ENCODE measurements around the gene MTCH1.

Gene MTCH1

GRCh38 chr6:37017606-37018197 lies 31.7 kb upstream of the MTCH1 start:
- DNase-seq (ENCODE audit: low read depth): no peak

GRCh38 chr6:37016995-37017394 lies 31.0 kb upstream of the MTCH1 start:
- DNase-seq (ENCODE audit: low read depth): no peak

GRCh38 chr6:37015532-37015931 lies 29.5 kb upstream of the MTCH1 start:
- no peak for DNase-seq (ENCODE audit: low read depth)

GRCh38 chr6:37014667-37015066 lies 28.7 kb upstream of the MTCH1 start:
- DNase-seq (ENCODE audit: low read depth): no peak

GRCh38 chr6:37013516-37014491 lies 27.8 kb upstream of the MTCH1 start:
- no peak for DNase-seq (ENCODE audit: low read depth)

GRCh38 chr6:37011656-37012378 lies 25.8 kb upstream of the MTCH1 start:
- no peak for DNase-seq (ENCODE audit: low read depth)

- DNase-seq (ENCODE audit: low read depth): no peak
Observed at GRCh38 chr6:37010402-37010892, 24.5 kb upstream of the MTCH1 start.

GRCh38 chr6:37008484-37009465 lies 22.8 kb upstream of the MTCH1 start:
- DNase-seq (ENCODE audit: low read depth): no peak

- no peak for DNase-seq (ENCODE audit: low read depth)
Observed at GRCh38 chr6:37007340-37008043, 21.5 kb upstream of the MTCH1 start.

- DNase-seq (ENCODE audit: low read depth): peak; percentile 92
Observed at GRCh38 chr6:37006793-37007339, 20.9 kb upstream of the MTCH1 start.

GRCh38 chr6:37005827-37006567 lies 20.0 kb upstream of the MTCH1 start:
- DNase-seq (ENCODE audit: low read depth): no peak

GRCh38 chr6:37005061-37005810 lies 19.2 kb upstream of the MTCH1 start, which contains the start of gene FGD2:
Gene FGD2, plus strand, starts transcription at chr6:37005655. Its CDS starts 163 bp downstream, at chr6:37005818.
- no peak for DNase-seq (ENCODE audit: low read depth)

GRCh38 chr6:37004044-37004980 lies 18.3 kb upstream of the MTCH1 start:
- no peak for DNase-seq (ENCODE audit: low read depth)

GRCh38 chr6:36999751-37000125 lies 13.7 kb upstream of the MTCH1 start:
- DNase-seq (ENCODE audit: low read depth): no peak

GRCh38 chr6:36999061-36999750 lies 13.2 kb upstream of the MTCH1 start:
- DNase-seq (ENCODE audit: low read depth): no peak

GRCh38 chr6:36998723-36999038 lies 12.7 kb upstream of the MTCH1 start:
- no peak for DNase-seq (ENCODE audit: low read depth)

Measured in HS-27A (cell line).